SH-SY5Y (cell line): ENCODE measurements around the gene OAS2.

Experiments used
- GATA2 ChIP-seq: IDR thresholded peaks from 2 replicates; pipeline ENCODE4 v1.6.1; 2011; ENCODE audit warnings: mild to moderate bottlenecking, low read depth, low read length
- GATA3 ChIP-seq: IDR thresholded peaks from 2 replicates; pipeline ENCODE4 v1.6.1; 2011; ENCODE audit warnings: low read depth, mild to moderate bottlenecking, low read length, moderate library complexity

DNA sequence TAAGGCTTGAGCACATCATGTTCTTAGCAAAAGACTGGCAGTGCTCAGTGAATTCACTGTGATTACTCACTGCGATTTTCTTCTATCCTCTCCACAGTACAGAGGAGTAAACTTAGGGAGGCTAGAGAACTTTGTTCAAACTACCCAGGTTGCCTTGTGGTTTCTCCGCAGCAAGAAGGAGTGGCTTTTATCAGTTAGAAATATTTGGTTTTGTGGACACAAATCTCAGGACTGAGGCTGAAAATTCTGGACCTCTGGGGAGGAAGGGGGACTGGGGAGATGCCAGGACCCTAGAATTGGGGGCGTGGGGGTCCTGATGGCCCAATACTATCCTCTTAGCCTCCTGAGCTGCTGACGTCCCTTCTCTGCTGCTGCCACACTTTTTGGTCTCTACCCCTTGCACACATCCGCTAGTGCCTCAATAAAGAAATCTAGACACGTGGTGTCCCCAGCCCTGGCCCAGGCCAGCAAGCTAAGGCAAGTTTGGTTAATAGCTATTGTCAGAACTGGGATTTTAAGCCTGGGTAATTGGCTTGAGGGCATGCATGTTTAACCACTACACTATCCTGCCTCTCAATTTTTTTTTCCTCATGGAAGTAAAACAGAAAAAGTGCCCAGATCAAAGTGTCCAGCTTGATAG is 842 bp downstream of the OAS2 start:
- TF ChIP-seq GATA2 = no peak
- no peak for TF ChIP-seq GATA3
